Stimulated activated CD4-positive, alpha-beta T cell treated with anti-CD3 and anti-CD28 coated beads, TNF-alpha, amount 100 ng/mL, for 1 hour (primary cell): ENCODE data around the gene GFOD1.
A peak's percentile ranks its signal among the peaks of the same experiment; 100 is the strongest.
"Not testable (repeated sequence)": the region's sequence is repeated elsewhere in the genome, so short reads cannot be mapped to it uniquely, and the experiment has no call there.

Experiments
- DNase-seq, 3 donors: peaks; one replicate each; pipeline ENCODE4 v3.0.0-alpha.2; 2020; ENCODE audit warnings: low read depth in 3 of 3, low spot score in 1 of 3

GFOD1 gene

DNA sequence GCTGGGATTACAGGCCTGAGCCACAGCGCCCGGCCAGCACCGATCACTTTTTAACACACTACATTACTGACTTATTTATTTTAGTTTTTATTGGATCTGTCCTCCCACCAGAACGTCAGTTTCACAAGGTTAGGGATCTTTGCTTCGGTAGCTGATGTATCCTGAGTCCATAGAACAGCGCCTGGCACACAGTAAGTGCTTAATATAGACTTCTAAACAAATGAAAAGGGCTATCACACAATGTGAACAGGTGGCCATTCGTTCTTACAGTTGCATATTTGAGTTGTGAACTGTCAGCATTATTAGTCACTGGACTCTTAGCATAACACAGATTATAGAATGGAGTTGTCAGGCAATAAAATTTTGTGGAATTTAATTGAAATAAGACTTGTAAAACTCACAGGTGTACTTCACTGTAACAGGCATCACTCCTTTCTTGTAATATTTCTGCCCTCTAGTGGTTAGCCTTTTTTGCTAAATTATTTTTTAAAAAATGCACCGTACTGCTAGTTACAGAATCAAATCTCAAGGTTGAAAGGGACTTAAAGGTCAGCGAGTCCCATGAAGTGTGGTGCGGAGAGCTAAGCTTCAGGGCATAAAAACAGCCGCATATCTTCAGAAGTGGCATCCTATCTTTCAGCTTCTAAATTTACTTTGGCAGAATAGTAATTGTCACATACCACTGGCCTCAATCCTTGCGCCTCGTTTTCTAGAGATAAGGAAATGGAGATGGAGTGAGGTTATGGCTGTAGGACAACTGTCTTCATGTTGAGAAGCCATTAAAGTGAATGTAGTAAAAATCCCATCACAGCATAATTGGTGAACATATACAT lies 155.7 kb downstream of the GFOD1 start:
- DNase-seq, result no peak

DNA sequence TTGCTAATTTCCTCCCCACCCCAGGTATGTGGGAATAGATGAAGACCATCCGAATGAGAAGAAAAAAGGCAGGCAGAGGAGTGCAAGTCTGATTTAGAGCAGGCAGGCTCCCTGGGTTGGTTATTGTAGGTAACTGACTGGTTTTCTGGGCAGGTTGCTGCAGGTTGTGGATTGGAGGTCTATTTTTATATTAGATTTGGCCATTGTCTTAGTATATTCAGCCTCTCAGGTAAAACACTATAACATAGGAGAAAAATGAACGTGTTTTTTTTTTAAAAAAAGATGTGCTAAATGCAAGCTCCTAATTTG lies 158.6 kb downstream of the GFOD1 start:
- no peak for DNase-seq

DNA sequence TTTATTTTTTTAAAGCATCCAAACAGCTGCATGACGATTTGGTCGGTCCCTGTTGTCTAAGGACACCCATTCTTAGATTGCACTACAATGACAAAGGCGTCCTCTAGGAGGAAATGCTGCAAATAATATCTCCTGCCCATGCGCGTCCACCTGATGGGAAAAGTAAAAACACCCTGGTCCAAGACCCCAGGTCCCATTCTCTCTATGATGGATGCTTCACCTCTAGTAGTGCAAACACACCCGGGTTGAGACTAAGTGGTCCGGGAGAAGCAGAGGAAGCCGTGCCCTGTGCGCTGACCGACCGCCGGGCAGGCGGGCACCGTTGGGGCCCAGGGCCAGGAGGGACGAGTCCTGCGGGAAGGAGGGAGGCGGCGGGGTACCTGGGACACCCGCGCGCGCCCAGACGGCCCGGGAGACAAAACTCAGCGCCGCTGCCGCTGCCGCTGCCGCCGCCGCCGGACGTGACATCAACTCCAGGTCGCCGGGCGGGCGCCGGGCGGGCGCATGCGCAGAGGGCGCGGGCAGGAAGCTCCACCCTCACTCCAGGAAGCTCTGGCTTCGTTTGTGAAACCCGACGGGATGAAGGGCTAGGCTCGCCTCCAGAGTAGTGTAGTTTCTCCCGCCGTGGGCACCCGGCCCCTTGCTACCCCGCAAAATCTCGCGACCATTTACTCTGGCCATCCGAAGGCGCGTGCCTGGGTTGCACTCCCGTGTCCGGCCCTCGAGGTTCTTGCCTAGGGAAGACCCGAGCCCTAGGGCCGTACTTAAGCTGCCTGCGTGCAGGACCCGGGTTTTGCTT lies 159.1 kb downstream of the GFOD1 start, which contains the start of gene TBC1D7:
Gene TBC1D7 (minus strand): TSS at position 462 of the 799 bp plus-strand sequence. CDS start 1,639 bp downstream, outside the sequence.
- DNase-seq, result peak; percentile 86 to 90 (median 90)

DNA sequence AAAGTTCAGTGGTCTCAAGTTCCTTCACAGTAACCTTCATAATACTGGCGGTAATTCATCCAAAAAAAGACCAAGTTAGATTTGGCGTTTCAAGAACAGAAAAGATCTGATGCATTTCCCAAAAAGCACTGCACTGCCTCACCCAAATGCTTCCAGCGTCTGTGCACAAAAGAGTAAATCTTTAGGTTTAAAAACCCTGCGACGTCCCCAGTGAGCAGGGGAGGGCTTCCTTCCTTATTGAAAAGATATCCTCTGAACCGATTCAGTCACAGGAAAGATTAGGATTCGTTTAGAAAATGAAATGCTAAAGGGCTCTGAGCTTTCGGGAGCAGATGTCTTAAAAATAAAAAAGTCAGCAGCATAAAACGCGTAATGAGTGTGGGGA lies 159.7 kb downstream of the GFOD1 start:
- no peak for DNase-seq

DNA sequence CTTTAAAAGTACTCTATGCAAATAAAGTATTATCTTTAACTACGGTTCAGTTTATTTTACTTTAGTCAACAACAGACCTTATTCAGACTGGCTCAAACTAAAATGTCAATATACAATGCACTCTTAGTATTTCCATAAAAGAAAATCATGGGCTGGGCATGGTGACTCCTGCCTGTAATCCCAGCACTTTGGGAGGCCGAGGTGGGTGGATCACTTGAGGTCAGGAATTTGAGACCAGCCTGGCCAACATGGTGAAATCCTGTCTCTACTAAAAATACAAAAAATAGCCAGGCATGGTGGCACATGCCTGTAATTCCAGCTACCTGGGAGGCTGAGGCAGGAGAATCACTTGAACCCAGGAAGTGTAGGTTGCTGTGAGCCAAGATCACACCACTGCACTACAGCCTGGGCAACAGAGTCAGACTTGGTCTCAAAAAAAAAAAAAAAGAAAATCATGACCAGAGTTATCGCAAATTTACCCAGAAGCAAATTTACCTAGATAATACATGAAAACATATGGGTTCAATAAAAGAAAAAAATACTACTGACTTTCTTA lies 161.3 kb downstream of the GFOD1 start:
- DNase-seq, result not testable (repeated sequence)

GRCh38 chr6:13319891-13320564 lies 167.4 kb downstream of the GFOD1 start:
- no peak for DNase-seq

DNA sequence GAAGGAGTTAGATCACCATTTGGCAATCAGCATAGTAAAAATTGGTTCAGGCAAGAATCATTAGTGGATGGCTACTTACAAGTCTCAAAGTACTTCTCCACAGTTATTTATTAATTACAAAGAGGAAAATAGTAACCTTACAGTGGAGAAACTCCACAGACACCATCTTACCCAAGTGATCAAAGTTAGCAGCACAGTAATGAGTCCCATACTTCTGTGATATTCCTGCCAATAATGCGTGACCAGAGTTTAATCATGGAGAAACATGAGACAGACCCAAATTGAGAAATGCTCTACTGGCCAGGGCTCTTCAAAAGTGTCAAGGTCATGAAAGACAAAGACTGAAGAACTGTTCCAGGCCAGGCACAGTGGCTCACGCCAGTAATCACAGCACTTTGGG lies 168.6 kb downstream of the GFOD1 start:
- no peak for DNase-seq

DNA sequence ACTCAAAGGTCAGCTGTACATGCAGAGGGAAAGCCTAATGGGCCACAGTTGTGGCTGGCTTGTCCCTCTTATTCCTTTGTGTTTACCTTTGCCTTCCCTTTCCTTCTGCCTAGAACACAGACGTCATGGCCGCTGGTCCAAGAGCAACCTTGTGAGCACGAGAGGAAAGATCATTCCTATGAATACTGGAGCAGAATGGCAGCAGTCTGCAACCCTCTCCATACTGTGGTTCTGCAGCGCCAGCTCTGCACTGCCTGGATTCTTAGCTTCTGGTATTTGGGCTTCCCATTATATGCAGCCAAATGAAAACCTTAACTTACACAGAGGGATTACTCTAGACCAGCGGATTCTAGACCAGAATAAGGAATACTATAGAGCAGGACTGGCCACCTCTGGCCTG lies 171.5 kb downstream of the GFOD1 start:
- DNase-seq, result no peak

- no peak for DNase-seq
Measured at GRCh38 chr6:13314806-13315205, 172.6 kb downstream of the GFOD1 start.

DNA sequence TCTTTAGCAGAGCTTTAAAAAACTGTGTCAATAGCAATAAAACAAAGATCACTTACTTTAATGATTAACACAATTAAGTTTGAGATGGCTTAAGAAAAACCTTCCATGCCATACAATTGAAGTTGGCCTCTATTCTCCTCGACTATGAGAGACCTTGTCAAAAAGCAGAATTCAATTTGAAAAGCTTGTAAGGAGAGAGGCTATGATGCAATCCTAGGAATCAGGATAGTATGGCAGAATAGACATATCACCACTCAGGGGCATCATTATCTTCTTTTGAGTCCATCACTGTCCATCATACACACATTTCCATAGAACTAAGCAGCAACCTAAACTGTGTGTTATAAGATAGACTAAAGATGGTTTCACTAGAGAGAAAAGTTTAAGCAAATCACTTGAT lies 176.2 kb downstream of the GFOD1 start:
- DNase-seq, result no peak

DNA sequence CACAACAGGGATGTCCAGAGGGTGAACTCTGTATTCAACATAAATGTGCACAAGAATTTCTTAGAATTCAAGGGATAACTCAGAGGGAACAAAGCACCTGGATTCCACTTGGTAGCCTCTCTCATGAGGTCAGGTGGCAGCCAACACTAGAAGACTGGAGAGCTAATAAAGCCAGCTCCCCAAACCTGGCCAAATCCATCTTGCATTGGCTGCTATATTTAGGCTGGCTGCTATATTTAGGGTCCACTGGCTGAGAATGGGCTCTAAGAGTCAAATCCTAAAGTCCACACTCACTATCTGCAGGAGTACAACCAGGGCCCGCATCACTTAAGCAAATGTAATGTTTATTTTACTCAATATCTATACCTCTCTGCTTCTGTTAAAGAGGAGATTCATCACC lies 179.1 kb downstream of the GFOD1 start:
- no peak for DNase-seq
